NCI-H510A treated with DMSO at 0.1 percent for 48 hours (cell line): ENCODE data around the gene AAK1.
"Not testable (repeated sequence)": the region's sequence is repeated elsewhere in the genome, so short reads cannot be mapped to it uniquely, and the experiment has no call there.

Experiments used
- DNase-seq: peaks from one replicate; lab custom pipeline; 2025; lab: John Stamatoyannopoulos, UW

Gene AAK1

GRCh38 chr2:69571189-69571588, 72.3 kb downstream of the AAK1 start:
- DNase-seq: no peak

- DNase-seq: no peak
Measured at GRCh38 chr2:69570474-69570873, 73.1 kb downstream of the AAK1 start.

GRCh38 chr2:69567909-69568300, 75.6 kb downstream of the AAK1 start:
- DNase-seq: no peak

GRCh38 chr2:69567157-69567908, 76.2 kb downstream of the AAK1 start:
- DNase-seq: peak; percentile 7

GRCh38 chr2:69566669-69567068, 76.9 kb downstream of the AAK1 start:
- DNase-seq: no peak

GRCh38 chr2:69565431-69565839, 78.1 kb downstream of the AAK1 start:
- peak; percentile 30 for DNase-seq

GRCh38 chr2:69564604-69565003, 78.9 kb downstream of the AAK1 start:
- no peak for DNase-seq

GRCh38 chr2:69563021-69563420, 80.5 kb downstream of the AAK1 start:
- DNase-seq: no peak

GRCh38 chr2:69561101-69561500, 82.4 kb downstream of the AAK1 start:
- no peak for DNase-seq

GRCh38 chr2:69560147-69560482, 83.4 kb downstream of the AAK1 start:
- DNase-seq: no peak

- DNase-seq: peak; percentile 61
Measured at GRCh38 chr2:69559442-69560146, 83.9 kb downstream of the AAK1 start.

- no peak for DNase-seq
Measured at GRCh38 chr2:69556008-69556407, 87.5 kb downstream of the AAK1 start.

GRCh38 chr2:69554981-69555380, 88.6 kb downstream of the AAK1 start:
- DNase-seq: no peak

- no peak for DNase-seq
Measured at GRCh38 chr2:69554568-69554967, 89.0 kb downstream of the AAK1 start.

GRCh38 chr2:69553991-69554390, 89.5 kb downstream of the AAK1 start:
- DNase-seq: no peak

GRCh38 chr2:69550511-69550910, 93.0 kb downstream of the AAK1 start:
- not testable (repeated sequence) for DNase-seq

GRCh38 chr2:69549421-69549820, 94.1 kb downstream of the AAK1 start:
- no peak for DNase-seq

- DNase-seq: no peak
Measured at GRCh38 chr2:69547984-69548715, 95.4 kb downstream of the AAK1 start.

- no peak for DNase-seq
Measured at GRCh38 chr2:69546646-69547045, 96.9 kb downstream of the AAK1 start.

GRCh38 chr2:69545477-69545932, 98.0 kb downstream of the AAK1 start:
- no peak for DNase-seq

GRCh38 chr2:69544951-69545350, 98.6 kb downstream of the AAK1 start:
- no peak for DNase-seq

- no peak for DNase-seq
Measured at GRCh38 chr2:69539549-69539908, 104.0 kb downstream of the AAK1 start.
